NCI-H128 (cell line): Measurements from ENCODE around the gene SCN2B.

Experiments used
- DNase-seq: peaks from one replicate; lab custom pipeline; 2025; ENCODE audit not compliant: unreplicated experiment; lab: John Stamatoyannopoulos, UW

Gene SCN2B

GRCh38 chr11:118175031-118175992 is 1.1 kb downstream of the SCN2B start:
- DNase-seq = no peak

GRCh38 chr11:118174006-118174567 is 2.4 kb downstream of the SCN2B start:
- no peak for DNase-seq

- DNase-seq = no peak
Measured at GRCh38 chr11:118172356-118172755, 4.1 kb downstream of the SCN2B start.

GRCh38 chr11:118171269-118172062 is 5.0 kb downstream of the SCN2B start:
- peak; percentile 24 for DNase-seq

GRCh38 chr11:118170882-118171268 is 5.6 kb downstream of the SCN2B start:
- DNase-seq = no peak

- no peak for DNase-seq
Measured at GRCh38 chr11:118170231-118170630, 6.2 kb downstream of the SCN2B start.

GRCh38 chr11:118169300-118170140 is 6.9 kb downstream of the SCN2B start:
- DNase-seq = no peak

GRCh38 chr11:118168751-118169150 is 7.7 kb downstream of the SCN2B start:
- DNase-seq = no peak

- DNase-seq = no peak
Measured at GRCh38 chr11:118168316-118168715, 8.1 kb downstream of the SCN2B start.

- DNase-seq = no peak
Measured at GRCh38 chr11:118167906-118168305, 8.5 kb downstream of the SCN2B start.

GRCh38 chr11:118167253-118167652 is 9.2 kb downstream of the SCN2B start:
- DNase-seq = no peak

GRCh38 chr11:118166641-118167040 is 9.8 kb downstream of the SCN2B start:
- DNase-seq = no peak

- no peak for DNase-seq
Measured at GRCh38 chr11:118164885-118165284, 11.6 kb downstream of the SCN2B start.

GRCh38 chr11:118163494-118163893 is 12.9 kb downstream of the SCN2B start:
- no peak for DNase-seq

- DNase-seq = no peak
Measured at GRCh38 chr11:118162846-118163245, 13.6 kb downstream of the SCN2B start.

GRCh38 chr11:118161786-118162185 is 14.7 kb downstream of the SCN2B start:
- DNase-seq = no peak

GRCh38 chr11:118157186-118157895 is 19.1 kb downstream of the SCN2B start:
- no peak for DNase-seq

GRCh38 chr11:118156531-118157185 is 19.8 kb downstream of the SCN2B start:
- no peak for DNase-seq

GRCh38 chr11:118155776-118156530 is 20.5 kb downstream of the SCN2B start:
- DNase-seq = no peak
